Measurements from ENCODE around the gene JPT2.
A peak's percentile ranks its signal among the peaks of the same experiment; 100 is the strongest.
"Not testable (repeated sequence)": the region's sequence is repeated elsewhere in the genome, so short reads cannot be mapped to it uniquely, and the experiment has no call there.

The JPT2 gene

GRCh38 chr16:1696863-1697262 is 18.8 kb downstream of the JPT2 start:
- TF ChIP-seq CTCF (conservative IDR thresholded peaks at IDR 0.05; ENCODE audit: low read length) = no peak

DNA sequence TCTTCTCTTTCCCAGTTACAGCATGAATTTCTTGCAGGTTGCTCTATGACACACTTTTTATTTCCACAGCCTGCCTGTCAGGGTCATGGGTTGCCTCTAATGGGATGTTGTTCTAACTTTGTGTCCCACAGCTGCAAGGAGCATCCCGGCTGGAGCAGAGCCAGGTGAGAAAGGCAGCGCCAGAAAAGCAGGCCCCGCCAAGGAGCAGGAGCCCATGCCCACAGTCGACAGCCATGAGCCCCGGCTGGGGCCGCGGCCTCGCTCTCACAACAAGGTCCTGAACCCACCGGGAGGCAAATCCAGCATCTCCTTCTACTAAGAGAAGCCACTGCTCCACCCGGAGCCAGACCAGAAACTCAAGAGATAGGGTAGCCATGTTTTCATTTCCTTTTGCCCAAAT is 20.6 kb downstream of the JPT2 start:
- no peak for TF ChIP-seq CTCF (conservative IDR thresholded peaks at IDR 0.05; ENCODE audit: low read length)
- no peak for DNase-seq (ENCODE audit: low read depth)
- H3K4me3 ChIP-seq (ENCODE audit: low read length) = no peak overlapping the region

More at GRCh38 chr16:1696863-1697262, 18.8 kb downstream of the JPT2 start:
- no peak overlapping the region for H3K4me3 ChIP-seq (ENCODE audit: low read length)
- no peak for DNase-seq (ENCODE audit: low read depth)

- TF ChIP-seq CTCF (conservative IDR thresholded peaks at IDR 0.05; ENCODE audit: low read length) = no peak
- no peak for DNase-seq (ENCODE audit: low read depth)
- H3K4me3 ChIP-seq (ENCODE audit: low read length) = no peak overlapping the region
Observed at GRCh38 chr16:1700246-1700645, 22.2 kb downstream of the JPT2 start.

GRCh38 chr16:1701216-1701878 is 23.3 kb downstream of the JPT2 start:
- TF ChIP-seq CTCF (conservative IDR thresholded peaks at IDR 0.05; ENCODE audit: low read length) = no peak
- DNase-seq (ENCODE audit: low read depth) = no peak
- no peak overlapping the region for H3K4me3 ChIP-seq (ENCODE audit: low read length)

GRCh38 chr16:1705324-1705687 is 27.2 kb downstream of the JPT2 start:
- peak overlapping the region; percentile 91 for H3K4me3 ChIP-seq (ENCODE audit: low read length)
- DNase-seq (ENCODE audit: low read depth) = not testable (repeated sequence)

DNA sequence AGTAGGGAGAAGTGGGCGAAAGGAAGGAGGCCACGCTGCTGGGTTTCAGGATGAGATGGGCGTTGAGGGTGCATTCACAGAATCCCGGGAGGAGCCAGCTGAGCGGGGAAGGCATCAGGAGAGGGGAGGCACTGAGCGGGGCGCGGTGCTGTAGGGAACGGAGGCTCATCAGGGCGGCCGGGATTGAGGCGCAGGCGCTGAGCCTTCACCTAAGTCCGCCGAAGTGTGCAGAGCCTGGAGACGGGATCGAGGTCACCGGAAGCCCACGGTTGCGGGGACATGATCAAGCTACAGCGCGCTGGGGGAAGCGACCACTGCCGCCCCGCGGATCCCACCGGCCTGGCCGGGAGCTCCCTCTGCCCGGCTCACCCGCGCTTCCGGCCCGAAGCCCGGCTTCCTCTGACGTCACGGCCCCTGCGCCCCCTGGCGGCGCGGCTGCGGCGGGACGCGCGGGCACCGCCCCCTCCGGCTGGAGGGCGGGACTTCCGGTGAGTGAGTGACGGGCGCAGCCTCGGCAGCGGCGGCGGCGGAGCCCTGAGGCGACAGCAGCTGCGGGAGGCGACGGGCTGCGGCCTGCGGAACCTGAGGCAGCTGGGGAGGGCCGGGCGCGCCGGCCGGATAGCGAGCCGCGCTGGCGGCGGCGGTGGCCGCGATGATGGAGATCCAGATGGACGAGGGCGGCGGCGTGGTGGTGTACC is 27.8 kb downstream of the JPT2 start, which contains the start of gene MAPK8IP3:
Gene MAPK8IP3, plus strand, starts transcription at position 508 of the 698 bp plus-strand sequence. Its CDS starts 145 bp downstream, at position 653.
- peak; percentile 43 for TF ChIP-seq CTCF (conservative IDR thresholded peaks at IDR 0.05; ENCODE audit: low read length)
- peak; percentile 83 for DNase-seq (ENCODE audit: low read depth)
- peak within 1 kb of the TSS; percentile 97 for H3K4me3 ChIP-seq (ENCODE audit: low read length)

DNA sequence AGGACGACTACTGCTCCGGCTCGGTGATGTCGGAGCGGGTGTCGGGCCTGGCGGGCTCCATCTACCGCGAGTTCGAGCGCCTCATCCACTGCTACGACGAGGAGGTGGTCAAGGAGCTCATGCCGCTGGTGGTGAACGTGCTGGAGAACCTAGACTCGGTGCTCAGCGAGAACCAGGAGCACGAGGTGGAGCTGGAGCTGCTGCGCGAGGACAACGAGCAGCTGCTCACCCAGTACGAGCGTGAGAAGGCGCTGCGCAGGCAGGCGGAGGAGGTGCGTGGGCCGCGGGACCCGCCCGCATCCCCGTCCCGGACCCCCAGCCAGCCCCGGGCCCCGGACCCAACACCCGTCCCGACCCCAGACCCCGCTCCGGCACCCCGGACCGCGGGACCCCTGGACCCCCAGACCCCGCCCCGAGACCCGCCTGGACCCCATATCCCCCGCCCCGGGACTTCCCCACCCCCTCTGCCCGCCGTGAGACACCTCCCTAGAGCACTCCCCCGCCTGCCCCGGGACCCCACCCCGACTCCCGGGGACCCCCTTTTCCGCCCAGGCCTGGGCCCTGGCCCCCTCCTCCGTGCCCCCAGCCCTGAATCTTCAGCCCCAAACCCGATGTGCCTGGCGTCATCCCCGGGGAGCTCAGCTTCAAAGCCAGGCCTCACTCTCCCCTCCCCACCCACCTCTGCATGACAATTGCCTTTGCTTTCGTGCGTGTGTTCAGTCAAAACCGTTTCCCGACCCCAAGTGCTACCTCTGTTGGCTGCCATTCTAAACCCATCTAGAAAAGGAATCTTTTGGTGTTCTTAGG is 28.5 kb downstream of the JPT2 start:
- TF ChIP-seq CTCF (conservative IDR thresholded peaks at IDR 0.05; ENCODE audit: low read length) = no peak
- DNase-seq (ENCODE audit: low read depth) = no peak
- peak overlapping the region; percentile 97 for H3K4me3 ChIP-seq (ENCODE audit: low read length)

Measured in AG10803 (cell line).